GM19099 (cell line): ENCODE results near the gene MLN.
A peak's percentile ranks its signal among the peaks of the same experiment; 100 is the strongest.

Experiments
- POLR2A ChIP-seq: IDR thresholded peaks from 3 replicates; pipeline ENCODE4 v1.6.1; 2011; ENCODE audit warnings: low read depth; ENCODE audit not compliant: insufficient read length; ENCODE audit errors: extremely low read depth

Gene MLN

DNA sequence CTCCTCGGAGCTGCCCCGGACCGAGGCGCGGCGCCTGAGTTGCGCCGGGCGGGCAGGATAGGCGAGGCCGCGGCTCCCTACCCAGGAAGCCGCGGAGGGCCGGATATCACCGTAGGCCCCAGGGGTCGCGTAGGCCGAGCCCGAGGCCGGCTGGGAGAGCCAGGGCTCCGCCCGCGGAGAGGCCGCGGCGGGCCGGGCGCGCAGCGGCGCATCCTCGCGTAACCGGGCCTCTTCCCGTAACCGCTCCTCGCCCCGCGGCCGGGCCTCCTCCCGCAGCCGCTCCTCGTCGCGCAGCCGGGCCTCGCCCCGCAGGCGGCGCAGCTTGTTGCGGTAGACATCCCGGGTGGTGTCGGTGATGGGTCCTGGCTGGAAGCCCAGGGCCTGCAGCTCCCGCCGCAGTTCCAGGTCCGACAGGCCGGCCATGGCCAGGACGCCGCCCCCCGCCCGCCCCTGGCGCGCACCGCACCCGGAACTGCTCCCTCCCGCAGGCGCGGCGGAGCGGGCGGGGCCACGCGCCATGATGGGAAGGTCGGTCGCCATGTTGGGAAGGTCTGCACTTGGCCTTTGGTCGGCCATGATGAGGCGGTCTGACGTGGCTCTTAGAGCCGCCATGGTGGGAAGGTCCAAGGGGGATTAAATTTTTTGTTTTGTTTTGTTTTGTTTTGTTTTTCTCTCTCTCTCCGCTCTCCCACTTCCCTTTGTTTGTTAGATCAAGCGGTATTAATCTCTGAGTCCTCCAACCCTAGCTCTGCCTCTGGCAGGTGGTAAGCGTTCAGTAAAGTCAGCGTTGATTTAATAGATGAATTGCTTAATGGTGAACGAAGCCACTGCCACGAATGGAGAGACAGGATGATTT is 14.9 kb downstream of the MLN start, which contains the start of gene LEMD2:
Gene LEMD2, minus strand, starts transcription at position 437 of the 856 bp plus-strand sequence. Its CDS starts 14 bp downstream, at position 423.
- peak; percentile 77 for TF ChIP-seq POLR2A

DNA sequence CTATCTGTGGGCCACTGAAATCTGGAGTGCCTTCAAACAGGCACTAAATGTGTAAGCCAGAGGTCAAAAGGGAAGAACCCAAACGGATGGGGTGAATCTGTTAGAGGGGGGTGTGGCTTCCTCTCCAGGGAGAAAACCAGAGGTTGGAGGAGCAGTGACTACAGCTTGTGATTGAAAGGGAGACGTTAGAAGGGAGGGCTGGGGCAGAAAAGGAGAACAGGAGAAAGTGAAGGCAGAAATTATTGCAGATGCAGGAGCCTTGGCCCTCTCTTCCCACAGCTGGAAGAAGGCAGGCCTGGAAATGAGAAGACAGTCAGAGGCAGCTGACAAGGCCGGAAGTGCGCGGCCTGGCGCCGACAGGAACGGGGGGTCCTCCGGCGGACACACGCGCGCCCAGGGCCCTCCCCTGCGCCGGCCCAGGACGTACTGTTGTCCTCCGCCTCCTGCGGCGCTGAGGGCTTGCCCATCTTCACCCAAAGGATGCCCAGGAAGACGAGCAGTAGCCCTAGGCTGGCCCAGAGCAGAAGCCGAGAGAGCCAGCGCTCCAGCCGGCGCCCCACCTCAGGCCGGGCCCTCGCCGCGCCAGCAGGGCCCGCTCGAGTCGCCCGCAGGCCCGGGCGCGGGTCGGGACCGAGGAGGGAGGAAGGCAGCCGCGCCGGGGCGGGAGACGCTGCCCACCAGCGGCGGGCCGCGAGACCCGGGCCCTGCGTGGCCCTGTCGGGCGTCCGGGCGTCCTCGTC is 15.7 kb downstream of the MLN start:
- TF ChIP-seq POLR2A: peak; percentile 69

DNA sequence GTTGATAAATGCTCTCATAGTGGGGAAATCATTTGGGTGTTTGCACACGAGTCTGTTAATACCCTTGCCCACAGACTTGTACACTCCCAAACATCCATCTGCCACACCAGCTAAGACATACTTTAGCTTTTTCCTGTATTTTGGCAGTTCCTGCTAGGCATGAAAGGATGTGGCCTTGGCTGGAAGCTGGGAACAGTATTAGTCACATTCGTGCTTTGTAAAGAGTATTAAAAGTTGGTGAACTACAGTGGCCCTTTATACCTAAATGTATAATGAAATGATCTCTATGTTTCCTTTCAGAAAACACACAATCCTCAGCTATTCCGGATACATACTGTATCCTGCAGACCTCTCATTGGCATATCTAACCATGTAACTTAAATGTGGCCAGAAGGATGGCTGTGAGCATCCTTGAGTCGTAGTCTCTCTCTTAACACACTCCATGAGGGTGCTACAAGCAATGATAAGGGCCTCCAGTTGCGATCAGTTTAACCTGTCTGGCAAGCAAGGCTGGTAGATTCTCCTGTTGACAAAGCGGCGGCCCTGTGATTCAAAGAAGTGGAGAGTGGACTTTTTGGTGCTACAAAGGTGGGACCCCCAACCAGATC is 16.4 kb downstream of the MLN start:
- TF ChIP-seq POLR2A: no peak

DNA sequence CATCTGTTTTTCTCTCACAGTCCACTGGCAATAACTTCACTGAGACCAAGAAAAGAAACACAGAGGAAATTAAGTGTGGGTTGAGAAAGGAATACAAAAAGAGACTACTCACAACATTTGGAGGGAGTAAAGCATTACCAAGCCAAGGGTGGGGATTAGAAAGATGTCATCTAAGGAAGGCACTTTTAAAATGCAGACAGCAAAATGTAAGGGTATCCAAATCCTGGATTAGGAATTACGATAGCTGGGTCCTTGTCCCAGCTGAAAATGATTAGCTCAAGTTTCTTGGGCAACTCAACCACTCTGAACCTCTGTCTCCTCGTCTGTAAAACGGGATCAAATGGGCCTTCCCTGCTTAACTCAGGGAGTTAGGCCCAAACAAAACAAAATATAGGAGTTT is 17.1 kb downstream of the MLN start:
- no peak for TF ChIP-seq POLR2A

DNA sequence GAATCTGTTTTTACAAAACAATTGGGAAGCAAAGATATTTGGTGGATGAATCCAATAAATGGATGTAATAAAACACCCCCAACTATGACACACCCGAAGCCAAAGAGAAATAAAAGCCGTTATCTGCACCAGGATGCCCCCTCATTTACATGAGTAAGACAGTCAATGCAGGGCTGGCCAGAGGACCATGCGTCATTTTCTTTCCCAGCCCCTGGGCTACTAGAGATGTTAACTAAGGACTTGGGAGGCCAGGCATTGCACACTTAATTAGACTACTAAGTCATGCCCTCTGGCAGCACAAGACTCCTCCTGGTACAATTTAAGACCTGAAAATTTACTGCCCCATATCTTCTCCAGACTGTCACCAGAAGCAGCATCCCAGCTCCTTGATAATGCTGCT is 18.0 kb downstream of the MLN start:
- no peak for TF ChIP-seq POLR2A

DNA sequence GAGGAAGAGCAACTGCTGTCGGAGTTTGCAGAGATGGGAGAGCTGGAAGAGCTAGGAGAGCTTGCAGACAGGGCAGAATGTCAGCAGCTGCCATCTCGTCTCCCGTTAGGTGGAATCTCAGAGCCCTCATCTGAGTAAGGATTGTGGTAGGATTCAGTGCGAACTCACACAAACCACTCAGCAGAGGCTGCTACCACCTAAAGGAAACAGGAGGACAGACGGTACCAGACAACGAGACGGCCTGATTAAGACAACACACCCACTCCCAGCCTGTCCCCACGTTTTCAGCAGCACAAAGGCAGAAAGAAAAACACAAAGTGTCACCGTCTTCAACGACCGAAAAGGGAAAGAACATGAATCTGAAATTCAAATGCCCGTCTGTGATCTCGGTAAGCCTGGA is 19.0 kb downstream of the MLN start:
- no peak for TF ChIP-seq POLR2A

DNA sequence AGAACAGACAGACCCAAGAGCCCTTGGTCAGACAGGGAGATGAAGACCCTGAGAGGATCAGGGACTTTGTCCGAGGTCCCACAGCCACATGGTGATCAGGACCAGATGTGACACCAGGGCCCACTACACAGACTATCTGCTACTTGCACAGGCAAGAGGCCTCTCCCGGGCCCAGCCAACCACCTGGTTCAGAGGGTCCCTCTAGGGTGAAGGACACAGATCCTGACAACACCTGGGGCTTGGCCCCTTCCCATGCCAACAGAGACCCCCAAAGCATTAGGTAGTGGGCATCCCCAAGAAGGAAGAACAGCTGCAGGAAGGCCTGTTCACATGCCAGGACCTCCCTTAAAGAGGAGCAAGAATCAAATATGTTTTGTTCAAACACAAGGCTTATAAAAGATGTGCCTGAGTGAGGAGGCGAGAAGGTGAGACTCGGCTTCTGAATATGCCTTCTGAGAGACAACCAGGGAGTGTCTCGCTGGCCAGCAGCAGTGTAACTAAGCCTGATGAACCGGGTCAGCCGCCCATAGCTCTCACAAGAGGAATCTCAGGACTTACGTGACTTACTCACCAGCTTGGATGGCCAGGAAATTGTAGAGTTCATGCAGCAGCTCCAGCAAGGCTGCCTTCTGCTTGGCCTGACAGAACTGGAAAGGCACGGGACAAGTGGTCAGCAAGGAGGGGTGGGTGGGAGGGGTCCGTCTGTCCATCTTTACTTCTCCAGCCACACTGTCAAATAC is 19.9 kb downstream of the MLN start:
- no peak for TF ChIP-seq POLR2A

DNA sequence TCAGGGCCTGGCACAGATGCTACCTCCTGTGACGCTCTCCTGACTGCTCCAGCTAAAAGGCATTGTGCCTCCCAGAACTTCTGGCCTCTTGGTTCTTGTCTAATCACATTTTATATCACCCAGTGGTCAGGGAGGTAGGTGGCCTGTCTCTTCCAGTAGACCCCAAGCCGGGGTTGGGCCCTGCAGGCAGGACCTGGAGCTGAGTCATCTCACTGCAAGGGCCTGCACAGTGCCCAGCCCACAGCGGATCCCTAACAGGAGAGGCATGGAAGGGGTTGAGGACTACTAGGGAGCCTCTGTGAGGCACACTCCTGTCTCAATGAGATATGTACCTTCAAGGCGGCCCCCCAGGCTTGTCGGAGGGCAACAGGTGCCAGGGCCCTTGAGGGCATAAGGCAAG is 21.2 kb downstream of the MLN start:
- no peak for TF ChIP-seq POLR2A

DNA sequence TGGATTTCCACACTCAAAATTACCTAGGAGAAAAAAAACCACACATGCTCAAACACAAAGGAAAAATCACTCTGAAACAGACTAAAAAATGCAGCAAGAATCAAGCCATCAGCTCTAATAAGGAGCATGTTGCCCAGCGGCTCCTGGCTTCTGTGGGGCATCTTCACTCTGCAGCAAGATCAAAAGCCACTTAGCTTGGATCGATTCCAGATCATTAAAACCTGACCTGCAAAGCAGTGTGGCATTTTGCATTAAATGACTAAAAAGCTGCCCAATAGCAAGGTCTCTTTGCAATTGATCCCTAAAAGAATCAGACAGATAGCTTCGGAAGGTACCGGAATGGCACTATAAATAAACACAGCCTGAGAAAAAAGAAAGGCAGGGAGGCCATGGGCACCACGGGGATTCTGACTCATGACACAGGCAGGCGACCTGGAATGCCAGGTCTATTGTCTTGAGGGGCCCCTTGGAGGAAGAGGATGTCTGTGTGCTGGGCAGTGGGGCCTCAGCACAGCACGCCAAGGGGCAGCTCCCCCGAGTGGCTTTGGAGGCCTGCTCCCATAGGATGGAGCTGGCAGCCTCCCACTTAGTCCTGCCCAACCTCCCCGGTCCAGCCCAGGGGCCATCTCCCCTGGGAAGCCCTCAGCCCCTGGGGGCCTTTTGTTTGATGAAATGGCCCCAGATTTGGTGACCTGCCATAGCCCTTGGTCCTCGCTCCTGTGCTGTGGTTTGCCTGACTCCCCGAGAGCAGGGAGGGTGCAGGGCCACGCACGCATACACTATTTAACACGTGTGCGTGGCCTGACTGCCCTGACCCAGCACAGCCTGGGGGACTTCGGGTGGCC is 22.4 kb downstream of the MLN start:
- TF ChIP-seq POLR2A: no peak

DNA sequence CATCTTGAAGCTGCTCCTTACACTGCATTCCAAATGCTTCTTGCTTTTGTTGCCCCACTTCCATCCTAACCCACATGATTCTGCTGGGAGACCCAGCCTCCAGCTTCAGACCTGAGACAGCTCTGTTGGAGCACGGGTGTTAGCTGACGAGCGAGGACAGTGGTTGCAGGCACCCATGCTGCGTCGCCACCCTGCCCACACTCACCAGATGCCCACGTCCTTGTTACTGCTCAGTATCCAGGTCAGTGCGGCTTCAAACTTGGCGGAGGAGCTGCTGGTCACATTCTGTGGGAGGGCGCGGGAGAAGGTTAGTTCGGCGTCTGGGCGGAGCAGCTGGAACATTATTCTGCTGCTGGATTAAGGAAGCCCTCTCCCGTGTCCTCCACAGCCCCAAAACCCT is 23.9 kb downstream of the MLN start:
- no peak for TF ChIP-seq POLR2A

DNA sequence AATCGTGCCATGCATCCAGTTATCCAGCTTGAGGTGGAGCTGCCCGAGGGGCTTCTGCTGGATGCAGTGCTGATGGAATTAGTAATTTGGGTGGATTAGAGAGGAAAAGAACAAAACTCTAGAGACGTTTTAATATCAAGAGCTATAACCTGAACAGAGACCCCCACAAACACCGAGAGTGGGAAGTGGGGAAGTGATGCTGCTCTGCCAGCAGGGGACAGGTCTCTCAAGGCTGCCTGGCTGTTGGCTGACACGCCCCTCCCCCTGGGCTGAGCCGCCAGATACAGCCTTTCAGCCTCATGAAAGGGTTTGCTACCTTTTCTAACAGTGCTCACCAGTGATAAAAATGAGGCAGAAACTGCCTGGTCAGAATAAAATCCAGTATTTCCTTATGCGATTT is 24.5 kb downstream of the MLN start:
- no peak for TF ChIP-seq POLR2A

DNA sequence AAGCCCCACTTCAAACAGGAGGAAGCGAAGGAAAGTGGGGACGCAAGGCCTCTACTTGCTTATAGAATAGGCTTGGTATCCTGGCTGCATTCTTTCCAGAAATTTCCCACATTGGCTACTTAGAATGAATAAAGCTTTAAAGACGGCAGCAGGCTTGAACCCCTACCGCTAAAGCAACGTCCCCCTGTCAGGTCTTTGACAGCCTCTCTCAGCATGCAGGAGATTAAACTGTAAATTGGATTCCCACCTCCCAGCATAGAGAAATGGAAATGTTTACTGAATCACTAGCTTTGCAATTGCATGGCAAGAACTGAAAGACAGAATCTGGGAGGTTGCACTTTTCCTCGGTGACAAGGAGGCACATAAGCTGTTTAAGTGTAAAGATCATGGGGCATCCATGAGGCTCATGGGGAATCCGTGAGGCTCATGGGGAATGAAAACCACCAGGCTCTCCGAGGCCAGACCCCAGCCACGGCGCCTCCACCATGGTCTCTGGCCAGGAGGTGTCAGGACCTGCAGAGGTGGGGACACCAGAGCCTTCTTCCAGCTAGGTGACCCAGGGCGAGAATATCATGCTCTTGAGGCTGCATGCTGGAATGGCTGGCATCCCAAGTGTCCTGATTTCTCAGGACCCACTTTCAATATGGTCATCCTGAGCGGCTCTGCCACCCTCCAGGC is 25.2 kb downstream of the MLN start:
- no peak for TF ChIP-seq POLR2A

DNA sequence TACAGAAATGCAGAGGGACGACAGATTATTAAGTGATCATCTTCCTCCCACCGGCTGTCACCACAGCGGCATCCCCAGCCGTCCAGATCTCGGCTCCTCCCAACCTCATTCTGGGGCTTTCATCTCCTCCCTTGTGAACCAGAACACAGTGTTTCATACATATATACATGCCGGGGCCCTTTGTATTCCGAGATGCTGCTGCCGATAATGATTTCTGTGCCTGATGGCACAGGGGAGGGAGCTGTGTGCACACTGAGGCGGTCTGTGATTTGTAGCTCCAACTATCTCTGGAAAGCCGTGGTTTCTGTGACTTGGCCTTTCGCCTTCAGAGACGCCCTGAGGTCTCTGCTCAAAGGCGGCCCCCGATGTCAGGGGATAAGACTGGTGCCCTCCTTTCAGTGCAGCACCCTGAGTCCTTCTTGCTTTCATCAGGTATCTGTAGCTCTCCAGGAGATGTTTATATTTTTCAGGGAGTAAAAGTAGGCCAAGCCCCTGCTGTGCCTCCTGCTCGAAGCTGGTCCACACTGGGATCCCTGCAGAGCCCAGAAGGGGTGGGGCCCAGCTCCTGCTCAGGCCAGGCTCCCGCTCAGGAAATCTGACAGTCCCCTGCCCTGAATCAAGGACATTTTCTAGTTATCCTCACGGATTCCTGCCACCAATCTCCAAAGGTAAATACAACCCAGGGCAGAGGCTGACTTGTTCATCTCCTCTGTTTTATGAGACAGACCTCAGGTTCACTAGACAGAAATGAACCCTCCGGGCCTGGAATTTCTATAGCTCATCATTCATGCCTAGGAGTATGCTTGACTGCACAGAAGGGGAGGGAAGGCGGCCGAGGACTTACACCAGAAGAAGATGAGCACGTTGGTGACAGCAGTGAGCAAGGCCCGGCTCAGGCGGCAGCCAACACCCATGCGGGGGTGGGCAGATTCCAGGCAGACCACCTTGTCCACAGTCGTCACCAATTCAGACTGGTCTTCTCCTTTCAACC is 26.1 kb downstream of the MLN start:
- no peak for TF ChIP-seq POLR2A

DNA sequence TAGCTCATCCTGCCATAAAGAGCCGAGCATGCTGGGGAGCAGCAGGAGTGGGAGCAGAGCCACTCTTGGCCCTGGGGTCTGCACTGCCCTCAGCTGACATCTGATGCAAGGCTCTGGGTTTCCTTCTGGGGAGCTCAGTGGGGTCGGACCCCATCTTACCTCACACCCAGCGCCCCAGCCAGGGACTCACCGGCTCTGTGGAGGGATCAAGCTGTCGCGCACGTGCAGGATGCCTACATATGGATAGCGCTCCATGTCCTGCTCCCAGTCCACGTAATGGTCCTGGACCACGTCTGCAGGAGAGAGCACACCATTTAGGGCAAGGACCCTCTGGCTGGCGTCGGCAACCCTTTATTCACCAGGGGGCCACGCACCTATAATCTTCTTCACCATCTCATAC is 27.0 kb downstream of the MLN start:
- TF ChIP-seq POLR2A: no peak
